Colon (tissue), 2 donors: Measurements from ENCODE around the gene BBS9.

ENCODE experiments used
- FAIRE-seq: peaks from 2 replicates; lab custom pipeline; 2012; peaks lifted over from hg19 to GRCh38; lab: Jason Lieb, UNC
- donor health status: control.
- donor health status: control.

Gene BBS9

DNA sequence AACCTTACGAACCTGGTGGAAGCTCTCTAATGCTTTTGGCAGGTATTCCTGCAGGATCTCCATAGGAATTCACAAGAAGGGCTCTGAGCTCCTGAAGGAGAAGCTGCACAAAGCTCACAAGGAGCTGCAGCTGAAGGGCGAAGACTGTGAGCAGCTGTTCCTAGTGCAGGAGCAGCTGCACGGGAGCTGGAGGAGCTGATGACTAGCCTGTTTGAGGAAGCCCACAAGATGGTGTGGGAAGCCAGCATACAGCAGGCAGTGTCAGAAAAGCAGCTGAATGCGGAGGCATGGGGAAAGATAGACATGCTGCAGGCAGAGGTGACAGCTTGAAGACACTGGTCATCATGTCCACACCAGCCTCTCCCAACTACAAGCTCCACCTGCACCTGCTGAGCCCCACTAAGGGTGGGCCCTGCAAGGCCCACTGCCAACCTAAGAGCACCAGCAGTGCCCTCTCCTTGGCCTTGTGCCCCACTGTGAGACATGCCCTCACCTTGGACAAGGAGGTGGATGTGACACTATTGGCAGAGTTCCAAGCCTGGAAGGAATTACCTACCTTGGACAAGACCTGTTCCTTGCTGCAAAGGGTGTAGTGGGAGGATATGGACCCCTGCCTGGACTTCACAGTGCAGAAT, 250.6 kb downstream of the BBS9 start:
- FAIRE-seq = no peak

DNA sequence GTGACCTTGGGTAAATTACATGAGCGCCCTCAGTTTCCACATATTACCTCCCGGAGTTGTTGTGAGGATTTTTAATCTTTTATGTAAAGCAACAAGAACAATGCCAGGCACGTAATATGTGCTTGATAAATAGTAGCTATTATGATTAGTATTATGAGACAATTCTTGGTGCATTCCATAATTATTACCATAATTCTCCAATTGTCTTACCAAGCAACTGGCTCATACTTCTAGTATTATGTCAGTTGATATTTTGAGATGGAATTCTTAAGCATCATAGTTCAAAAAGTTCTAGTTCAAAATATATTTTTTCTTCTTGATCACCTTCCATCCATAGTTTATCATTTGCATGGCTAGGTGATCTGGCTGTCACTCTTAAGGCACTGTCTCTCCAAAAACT, 259.0 kb downstream of the BBS9 start:
- no peak for FAIRE-seq

DNA sequence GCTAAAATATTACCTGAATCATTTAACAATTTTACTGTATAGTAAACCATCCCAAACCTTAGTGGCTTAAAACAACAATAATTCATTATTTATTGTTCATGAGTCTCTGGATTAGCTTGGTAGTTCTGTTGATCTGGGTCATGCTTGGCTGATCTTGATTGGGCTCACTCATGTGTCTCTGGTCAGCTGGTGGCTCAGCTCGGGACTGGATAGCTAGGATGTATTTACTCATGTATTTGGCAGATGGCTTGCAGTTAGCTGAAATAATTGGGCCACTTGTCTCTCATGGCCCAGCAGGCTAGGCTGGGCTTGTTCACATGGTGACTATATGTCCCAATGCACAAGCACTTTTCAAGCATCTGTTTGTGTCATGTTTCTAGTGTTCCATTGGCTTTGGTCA, 262.8 kb downstream of the BBS9 start:
- FAIRE-seq = no peak

DNA sequence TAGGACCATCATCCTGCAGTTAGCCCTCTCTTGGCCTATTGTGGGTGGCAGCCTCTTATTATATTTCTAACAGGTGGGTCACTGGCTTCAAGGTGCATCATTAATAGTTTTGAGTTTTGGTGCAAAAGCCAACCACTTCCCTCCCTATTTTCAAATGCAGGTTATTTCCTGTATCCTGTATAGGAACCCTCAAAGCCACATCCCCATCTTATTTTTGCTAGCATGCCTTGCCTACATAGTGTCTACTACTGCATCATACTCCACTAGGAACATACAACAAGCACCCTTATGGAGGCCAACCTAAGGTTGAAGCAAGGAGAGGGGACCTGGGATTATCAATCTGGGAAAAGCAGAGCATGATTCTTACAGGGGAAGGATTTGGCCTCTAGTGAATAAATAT, 264.4 kb downstream of the BBS9 start:
- no peak for FAIRE-seq

DNA sequence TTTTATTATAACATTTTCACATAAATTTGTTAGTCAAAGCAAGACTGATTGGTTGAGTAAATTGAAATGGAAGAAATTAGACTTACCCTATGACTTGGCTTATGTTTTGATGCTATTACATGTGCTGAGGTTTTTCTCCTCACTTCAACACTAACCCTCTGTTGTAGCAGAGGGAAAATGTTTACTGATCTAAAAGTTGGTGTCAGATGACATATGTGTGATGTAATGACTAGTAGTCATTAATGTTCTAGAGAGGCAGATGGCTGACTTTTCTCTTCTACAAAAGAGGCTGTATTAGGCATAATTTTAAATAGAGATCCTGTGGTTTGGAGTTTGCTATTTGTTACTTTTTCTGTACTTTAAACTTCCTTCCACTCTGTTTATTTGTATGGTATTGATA, 266.0 kb downstream of the BBS9 start:
- no peak for FAIRE-seq

DNA sequence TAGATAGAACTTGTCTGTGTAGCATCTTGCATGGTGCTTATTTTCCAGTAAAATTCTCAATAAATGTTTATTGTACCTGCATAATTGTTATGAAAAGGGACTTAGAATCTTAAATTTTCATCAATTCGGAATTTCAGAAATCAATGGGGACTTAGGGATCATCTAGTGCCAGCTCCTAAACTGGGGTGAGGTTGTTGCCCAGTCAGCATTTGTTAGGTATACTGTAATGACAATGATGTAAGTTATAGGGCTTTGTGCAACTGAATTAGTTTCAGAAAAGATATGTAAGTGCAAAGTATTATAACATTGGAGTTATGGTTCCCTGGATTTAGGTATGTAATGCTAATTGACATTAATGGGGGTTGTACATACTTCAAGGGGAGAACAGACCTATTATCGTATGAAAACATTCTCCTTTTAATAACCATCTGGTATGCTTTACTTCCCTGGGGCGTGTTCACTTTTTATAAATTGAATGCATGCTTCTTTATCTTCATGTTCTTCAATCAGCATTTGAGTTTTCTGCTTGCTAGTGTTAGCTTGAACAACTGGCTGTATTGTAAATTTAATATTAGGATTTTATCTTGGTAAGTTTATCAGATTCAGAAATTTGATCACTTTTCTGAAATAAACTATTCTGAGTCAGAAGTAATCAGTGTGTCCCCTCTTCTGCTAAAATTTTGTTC, 270.3 kb downstream of the BBS9 start:
- no peak for FAIRE-seq

DNA sequence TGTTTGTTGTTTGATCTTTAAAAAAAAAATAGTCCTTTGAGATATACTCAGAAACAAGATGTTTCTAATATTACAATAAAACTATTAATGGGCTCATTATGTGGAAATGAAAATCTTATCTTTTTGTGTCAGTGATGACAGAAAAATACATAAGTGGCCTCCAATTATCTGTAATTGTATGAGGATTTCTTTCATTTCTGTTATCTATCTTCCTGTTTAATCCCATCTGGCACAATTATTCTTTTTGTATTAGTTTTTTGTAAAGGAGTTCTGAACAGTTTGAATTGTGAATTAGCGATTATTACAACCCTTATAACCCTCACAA, 270.8 kb downstream of the BBS9 start:
- FAIRE-seq = no peak

DNA sequence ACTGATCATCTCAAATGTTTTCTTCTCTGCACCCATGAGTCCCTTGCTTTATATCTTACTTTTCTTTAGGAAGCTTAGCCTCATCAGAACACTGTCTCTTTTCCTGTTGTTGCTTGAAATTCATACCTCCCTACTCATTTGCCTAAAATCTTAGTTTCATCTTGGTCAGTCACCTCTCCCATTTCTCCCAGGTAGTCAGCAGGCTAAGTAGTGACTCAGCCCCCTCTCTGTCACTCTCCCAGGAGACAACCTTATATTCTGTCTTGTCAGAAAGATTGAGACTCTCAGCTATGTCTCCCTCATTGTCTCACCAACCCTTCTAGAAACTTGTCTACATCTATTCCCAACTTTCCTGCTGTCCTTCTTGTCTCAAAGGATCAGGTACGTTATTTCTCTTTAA, 280.9 kb downstream of the BBS9 start:
- FAIRE-seq = no peak

DNA sequence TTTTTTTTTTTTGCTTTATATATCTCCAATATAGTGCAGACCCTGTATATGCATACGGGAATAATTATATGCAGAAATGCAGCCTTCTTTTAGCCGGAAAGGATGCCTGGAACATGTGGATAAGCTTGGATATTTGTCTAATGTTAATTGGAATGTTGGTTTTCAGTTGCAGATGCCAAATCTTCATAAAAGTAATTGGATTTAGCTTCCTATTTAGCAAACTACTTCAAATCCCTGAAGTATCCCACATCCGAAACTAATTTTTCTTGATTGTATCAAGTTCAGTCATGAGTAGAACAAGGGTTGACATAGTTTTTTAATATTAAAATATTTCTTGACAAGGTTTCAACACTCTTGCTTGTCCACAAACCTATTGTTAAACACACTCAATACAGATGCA, 281.7 kb downstream of the BBS9 start:
- FAIRE-seq = no peak

DNA sequence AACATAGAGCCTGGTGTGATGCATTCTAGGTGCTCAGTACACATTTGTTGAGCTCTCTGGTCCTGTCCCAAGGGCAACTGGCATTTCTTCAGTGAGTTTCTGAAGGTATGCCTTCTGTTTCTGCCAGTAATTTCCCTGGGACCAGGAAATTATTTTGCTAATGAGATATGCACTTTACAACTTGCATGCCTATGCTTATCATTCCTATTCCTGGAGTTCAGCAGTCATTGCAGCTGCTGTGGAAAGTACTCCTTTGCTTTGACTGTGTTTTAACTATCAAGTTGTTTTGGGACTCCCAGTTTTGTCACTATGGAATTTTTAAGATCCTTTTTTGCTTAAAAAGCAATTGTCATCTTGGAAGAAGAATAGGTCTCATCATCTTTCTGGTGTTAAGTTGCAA, 283.0 kb downstream of the BBS9 start:
- no peak for FAIRE-seq

DNA sequence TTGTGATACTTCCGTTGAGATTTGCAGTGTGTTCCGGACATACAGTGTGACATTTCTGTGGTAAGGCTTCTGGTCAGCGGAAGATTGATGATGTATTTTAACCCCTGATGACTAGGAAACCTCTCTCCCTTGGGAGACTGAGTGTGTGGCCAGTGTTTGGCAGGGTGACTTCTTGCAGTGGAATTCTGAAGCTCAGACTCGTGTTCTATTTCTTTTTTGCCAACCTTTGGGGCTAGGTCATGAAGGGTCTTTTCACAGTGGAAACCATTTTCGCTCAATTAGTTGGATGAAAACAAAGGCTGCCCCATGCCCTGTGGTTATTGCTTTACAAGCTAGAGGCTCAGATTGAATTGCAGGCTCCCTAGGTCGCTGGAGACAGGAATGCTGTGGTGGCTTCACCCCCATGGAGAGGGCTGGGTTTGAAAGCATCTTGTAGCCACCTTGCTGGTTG, 288.9 kb downstream of the BBS9 start:
- no peak for FAIRE-seq

DNA sequence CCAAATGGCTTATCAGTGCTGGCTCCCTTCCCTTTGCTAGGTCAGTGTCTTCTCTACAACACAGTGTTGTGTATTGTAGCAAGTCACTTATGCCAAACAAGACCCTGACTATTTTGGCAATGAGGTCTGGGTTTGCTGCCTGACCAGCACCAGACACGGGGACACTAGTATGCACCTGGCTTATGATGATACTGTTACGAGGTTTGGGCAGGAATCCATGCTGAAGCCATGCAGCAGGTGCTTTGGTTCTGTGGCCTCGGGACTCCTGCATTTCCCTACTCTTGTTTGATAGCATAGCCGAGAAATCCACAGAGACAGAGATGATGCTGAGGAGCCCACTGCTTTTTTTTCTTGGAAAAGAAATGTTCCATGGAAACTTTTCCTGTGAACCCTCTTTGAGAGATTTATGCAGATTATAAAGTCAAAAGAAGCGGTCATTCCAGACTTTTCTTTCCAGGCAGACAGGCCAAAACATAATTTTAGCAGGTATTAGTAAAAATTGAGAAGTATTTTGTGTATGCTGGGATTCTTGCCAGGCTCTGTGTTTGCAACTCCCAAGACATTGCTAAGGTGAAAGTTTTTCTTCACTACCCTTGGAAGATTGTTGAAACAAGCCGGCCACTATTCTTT, 291.1 kb downstream of the BBS9 start:
- FAIRE-seq = no peak

DNA sequence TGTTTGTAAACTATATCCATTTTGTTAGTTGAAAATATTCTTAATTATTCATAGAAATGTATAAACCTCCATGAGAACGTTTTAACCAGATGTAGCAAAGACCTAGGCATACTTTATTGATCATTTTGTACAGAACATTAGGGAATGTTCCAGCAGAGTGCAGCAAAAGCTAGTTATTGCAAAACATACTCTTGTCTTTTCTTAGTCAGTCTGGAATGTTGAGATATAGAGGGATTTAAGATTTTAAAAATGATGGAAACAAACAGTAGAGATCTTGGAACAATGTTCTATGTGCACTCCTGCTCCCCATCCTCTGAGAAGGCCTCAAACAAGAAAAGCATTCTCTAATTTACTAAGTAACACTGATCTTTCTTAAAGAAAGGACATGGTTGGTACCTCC, 292.1 kb downstream of the BBS9 start:
- no peak for FAIRE-seq

DNA sequence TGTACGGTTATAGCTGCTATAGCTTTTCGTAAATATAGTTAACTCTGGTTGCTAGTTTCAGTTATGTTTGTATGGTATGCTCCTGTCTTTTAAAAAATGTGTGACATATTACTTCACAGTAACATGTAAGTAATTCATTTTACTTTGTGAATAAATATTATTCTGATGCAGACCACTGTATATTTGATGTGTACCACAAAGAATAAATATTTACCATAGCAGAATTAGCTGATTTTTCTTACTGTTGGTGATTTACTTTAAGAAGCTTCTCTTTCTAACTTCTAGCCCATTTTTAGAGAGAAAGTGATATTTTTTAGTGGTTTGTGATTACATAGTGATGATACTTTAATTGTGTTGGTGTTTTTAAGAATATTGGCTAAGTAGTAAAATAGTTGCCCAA, 292.8 kb downstream of the BBS9 start:
- FAIRE-seq = peak; percentile 5

DNA sequence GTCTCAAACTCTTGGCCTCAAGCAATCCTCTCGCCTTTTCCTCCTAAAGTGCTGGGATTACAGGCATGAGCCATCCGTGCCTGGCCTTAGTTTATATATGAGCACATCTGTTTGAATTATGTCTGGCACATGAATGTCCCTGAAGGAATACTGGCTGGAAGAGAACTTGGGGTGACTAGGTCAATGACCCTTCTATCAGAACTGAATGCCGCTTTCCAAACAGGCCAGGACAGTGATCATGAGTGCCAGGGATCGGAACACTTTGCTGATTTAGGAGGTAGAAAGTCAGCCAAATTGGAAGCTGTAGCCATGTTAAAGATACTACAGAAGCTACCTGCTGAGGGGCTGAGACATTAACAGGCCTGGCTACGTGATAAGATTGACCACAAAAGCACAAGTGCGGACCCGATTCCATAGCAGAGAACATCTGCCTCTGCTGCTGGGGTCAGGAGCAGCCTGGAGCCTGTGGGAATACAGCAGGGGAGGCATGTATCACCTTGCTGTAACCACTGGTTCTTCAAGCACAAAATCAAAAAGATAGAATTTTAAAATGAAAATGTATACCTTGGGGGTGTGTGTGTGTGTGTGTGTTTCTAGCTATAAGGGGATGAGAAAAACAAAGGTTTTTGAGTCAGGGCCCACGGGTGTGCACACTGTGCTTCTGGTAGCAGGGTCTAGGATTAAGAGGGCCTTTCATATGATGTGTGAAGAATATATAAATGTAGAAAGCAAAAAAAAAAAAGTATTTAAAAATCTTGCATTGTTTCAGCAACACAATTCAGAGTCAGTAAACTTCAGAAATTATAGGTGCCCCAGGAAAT, 293.7 kb downstream of the BBS9 start:
- no peak for FAIRE-seq

DNA sequence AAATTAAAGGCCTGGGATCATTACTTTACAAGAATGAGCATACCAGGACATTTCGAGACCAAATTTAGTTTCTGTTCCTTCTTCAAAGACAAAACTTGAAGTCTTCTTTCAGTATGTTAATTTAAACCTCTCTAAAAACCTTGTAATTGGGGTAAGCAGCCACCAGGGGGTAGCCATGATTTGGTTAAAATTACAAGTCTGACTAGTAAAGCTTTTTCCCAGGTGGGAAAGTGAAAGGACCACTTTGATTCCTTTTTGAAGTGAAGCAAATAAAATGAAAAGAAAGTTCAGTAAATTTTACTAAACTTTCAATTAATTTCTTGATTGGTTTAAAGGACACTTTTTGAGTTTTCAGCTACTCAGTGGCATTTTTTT, 294.3 kb downstream of the BBS9 start:
- FAIRE-seq = no peak

DNA sequence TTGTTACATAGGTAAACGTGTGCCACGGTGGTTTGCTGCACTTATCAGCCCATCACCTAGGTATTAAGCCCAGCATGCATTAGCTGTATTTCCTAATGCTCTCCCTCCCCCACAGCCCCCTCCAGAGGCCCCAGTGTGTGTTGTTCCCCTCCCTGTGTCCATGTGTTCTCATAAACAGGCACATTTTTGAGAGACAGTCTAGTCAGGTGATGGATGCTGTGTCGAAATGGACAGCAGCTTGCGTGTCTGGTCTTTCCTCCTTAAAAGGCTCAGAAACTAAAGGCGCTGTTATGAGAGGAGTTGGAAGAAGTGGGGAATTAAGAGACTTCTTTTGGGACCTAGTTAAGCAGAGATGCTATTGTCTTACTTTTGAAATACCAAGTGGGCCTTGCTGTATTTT, 296.0 kb downstream of the BBS9 start:
- FAIRE-seq = no peak

DNA sequence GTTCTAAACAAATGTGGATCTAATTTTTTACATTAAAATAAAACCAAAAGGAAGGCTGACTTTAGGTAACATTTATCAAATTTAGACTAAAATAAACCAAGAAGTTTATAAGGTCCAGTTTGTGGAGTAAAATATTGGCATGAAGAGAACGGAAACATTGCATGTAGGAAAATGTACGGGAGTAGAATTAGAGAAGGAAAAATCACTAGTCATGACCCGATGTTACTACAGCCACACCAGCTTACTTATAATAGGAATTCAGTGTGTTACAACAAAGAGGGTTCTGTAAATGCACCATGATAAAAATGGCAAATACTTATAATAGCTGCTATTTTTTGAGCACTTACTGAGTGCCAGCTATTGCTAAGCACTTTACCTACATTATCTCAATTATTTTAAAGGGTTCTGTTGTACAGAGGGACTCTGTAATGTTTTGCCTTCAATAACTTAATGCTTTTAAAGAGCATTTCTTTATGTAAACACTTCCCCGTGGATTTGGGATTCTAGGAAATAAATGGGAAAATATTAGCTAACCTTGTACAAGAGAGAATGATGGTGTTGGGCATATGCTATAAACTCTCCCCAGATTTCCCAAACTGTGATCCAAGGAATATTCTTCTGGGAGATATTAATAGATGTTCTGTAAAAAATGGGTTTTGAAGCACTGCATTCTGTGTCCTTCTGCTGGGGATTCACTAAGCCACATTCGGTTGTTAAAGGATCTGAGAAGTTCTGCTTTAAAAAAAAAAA, 296.7 kb downstream of the BBS9 start:
- no peak for FAIRE-seq

DNA sequence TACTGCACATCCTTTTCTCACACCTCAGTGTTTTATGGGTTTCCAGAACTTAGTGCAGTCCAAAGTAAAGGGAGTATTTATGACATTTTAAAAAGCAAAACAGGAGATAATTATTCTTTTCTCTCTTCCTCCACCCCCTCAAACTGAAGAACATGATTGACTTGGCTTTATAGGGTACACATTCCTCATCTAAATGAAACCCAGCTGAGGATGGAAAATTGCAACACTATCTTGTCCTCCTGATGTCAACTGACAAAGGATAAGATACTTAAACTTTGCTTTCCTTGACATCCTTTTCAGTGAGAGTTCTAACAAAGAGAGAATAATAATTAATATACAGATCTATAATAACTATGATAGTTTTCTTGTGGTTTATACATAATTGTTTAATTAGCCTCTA, 299.1 kb downstream of the BBS9 start:
- peak; percentile 10 for FAIRE-seq

DNA sequence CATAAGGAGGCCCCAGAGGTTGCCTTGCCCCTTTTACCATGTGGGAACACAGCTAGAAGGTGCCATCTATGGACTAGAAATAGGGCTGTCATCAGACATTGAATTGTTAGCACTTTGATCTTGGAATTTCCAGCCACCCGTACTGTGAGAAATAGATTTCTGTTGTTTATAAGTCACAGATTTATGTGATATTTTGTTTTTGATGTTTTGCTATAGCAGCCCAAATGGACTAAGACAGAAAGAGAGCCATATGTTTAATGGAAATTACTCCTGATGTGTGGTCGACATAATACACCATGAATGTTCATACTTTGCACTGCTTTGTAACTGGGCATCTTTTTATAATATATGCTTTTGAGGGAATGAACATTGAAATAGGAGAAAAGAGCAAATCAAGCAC, 302.2 kb downstream of the BBS9 start:
- no peak for FAIRE-seq

DNA sequence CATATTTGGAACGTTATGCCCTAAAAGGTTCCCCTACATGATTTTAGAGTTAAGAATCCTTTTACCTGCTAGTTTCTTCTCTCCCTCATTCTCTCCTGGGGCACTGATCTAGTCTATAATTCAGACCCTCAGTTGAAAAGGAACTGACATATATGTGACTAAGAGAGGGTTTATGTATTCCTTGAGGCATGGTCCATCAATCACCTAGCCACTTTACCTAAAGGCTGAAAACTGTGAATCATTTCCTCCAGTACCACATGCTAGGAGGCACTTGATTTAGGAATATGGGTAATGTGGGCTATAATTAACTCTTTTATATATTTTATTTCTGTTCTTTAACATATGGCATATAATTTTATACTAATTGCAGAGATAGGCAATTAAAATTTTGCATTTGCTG, 303.5 kb downstream of the BBS9 start:
- no peak for FAIRE-seq

DNA sequence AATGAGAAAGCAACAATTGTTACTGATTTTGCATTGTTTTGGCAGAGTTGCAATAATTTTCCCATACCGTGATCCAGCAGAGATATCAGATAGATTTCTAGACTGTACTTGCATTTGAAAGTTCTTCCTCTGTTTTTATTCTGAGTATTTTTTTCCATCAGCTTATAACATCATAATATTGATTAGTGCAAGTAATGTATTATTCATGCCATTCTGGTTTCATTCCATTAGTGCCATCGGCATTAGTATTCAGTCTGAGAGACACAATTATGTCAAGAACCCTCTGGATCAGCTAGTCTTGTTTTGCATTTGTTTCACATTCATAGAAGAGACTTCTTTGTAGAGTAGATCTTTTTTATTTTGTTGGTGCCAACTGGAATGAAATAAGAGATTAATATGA, 304.0 kb downstream of the BBS9 start:
- FAIRE-seq = no peak
